ENCODE measurements around the gene PPP1R3E. TPM values are rescaled to one million over a fixed set of nuclear protein-coding genes. Genes with fewer than 3 reads are reported as not detected.

PPP1R3E gene
- total and polyA plus RNA-seq, 2 of the 13 experiments (the other 11 are each of a cell fraction or from before 2014, with no cell fraction given), result 16.5 to 26.5 TPM

DNA sequence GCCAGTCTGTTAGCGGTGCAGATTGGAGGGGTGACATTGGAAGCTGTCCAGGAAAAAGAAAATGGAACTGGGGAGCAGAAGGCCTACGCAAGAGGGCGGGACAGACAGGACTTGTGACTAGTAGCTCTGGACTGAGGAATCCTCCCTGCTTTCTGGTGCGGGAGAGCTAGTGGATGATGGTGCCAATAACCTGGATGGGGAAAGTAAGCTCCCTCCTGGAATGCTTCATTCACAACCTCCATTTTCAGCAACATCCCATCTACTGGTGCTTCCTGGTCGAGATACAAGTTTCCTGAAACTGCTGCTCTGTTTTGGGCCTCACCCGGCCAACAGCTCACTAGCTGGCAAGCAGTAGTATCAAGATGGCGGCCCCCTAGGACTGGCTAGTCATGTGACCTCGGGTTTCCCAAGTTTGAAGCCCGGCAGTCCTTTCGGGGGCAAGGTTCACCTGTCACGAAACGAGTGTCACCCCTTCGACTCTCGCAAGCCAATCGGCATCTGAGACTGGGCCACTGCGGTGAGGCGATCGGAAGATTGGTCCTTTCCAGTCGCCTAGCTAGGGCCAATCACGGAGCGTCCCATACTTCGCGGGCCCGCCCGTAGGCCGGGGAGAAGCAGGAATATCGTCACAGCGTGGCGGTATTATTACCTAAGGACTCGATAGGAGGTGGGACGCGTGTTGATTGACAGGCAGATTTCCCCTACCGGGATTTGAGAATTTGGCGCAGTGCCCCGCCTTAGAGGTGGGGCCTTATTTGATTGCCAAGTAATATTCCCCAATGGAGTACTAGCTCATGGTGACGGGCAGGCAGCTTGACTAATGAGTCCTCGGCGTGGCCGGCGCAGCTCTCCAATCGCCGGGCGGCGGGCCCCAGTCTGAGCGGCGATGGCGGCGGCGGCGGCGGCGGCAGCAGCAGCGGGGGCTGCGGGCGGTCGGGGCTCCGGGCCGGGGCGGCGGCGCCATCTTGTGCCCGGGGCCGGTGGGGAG is 18.2 kb upstream of the PPP1R3E start, which contains the start of gene PABPN1 (continued):
- TF ChIP-seq, protein P1, sequence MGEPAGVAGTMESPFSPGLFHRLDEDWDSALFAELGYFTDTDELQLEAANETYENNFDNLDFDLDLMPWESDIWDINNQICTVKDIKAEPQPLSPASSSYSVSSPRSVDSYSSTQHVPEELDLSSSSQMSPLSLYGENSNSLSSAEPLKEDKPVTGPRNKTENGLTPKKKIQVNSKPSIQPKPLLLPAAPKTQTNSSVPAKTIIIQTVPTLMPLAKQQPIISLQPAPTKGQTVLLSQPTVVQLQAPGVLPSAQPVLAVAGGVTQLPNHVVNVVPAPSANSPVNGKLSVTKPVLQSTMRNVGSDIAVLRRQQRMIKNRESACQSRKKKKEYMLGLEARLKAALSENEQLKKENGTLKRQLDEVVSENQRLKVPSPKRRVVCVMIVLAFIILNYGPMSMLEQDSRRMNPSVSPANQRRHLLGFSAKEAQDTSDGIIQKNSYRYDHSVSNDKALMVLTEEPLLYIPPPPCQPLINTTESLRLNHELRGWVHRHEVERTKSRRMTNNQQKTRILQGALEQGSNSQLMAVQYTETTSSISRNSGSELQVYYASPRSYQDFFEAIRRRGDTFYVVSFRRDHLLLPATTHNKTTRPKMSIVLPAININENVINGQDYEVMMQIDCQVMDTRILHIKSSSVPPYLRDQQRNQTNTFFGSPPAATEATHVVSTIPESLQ (CRISPR knock-in tag; conservative IDR thresholded peaks at IDR 0.05), result no peak
- TF ChIP-seq, protein P2, sequence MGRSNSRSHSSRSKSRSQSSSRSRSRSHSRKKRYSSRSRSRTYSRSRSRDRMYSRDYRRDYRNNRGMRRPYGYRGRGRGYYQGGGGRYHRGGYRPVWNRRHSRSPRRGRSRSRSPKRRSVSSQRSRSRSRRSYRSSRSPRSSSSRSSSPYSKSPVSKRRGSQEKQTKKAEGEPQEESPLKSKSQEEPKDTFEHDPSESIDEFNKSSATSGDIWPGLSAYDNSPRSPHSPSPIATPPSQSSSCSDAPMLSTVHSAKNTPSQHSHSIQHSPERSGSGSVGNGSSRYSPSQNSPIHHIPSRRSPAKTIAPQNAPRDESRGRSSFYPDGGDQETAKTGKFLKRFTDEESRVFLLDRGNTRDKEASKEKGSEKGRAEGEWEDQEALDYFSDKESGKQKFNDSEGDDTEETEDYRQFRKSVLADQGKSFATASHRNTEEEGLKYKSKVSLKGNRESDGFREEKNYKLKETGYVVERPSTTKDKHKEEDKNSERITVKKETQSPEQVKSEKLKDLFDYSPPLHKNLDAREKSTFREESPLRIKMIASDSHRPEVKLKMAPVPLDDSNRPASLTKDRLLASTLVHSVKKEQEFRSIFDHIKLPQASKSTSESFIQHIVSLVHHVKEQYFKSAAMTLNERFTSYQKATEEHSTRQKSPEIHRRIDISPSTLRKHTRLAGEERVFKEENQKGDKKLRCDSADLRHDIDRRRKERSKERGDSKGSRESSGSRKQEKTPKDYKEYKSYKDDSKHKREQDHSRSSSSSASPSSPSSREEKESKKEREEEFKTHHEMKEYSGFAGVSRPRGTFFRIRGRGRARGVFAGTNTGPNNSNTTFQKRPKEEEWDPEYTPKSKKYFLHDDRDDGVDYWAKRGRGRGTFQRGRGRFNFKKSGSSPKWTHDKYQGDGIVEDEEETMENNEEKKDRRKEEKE (IDR thresholded peaks at IDR 0.05), result no peak
- TF ChIP-seq JUND (CRISPR knock-in tag; IDR thresholded peaks at IDR 0.05), result no peak; the same call in 1 of the 2 replicates
- no peak; the same call in 1 of the 2 replicates for TF ChIP-seq U2AF2 (IDR thresholded peaks at IDR 0.05; ENCODE audit: low read depth, low read length)
- TF ChIP-seq NFATC3 (CRISPR knock-in tag; IDR thresholded peaks at IDR 0.05), result peak; percentile 88; the same call in 1 of the 2 replicates
- peak; percentile 54; the same call in 1 of the 2 replicates for TF ChIP-seq ZBTB33 (CRISPR knock-in tag; IDR thresholded peaks at IDR 0.05)
- TF ChIP-seq ZNF678 (CRISPR knock-in tag; IDR thresholded peaks at IDR 0.05), result peak; percentile 76; the same call in 1 of the 2 replicates
- TF ChIP-seq, protein P3, sequence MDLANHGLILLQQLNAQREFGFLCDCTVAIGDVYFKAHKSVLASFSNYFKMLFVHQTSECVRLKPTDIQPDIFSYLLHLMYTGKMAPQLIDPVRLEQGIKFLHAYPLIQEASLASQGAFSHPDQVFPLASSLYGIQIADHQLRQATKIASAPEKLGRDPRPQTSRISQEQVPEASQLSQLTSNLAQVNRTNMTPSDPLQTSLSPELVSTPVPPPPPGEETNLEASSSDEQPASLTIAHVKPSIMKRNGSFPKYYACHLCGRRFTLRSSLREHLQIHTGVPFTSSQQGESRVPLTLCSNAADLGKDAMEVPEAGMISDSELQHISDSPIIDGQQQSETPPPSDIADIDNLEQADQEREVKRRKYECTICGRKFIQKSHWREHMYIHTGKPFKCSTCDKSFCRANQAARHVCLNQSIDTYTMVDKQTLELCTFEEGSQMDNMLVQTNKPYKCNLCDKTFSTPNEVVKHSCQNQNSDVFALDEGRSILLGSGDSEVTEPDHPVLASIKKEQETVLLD (CRISPR knock-in tag; IDR thresholded peaks at IDR 0.05; ENCODE audit: low read depth), result peak; percentile 98
- peak; percentile 90 for TF ChIP-seq FOXK1 (CRISPR knock-in tag; IDR thresholded peaks at IDR 0.05; ENCODE audit: borderline replicate concordance, low read depth)
- TF ChIP-seq, protein P4, sequence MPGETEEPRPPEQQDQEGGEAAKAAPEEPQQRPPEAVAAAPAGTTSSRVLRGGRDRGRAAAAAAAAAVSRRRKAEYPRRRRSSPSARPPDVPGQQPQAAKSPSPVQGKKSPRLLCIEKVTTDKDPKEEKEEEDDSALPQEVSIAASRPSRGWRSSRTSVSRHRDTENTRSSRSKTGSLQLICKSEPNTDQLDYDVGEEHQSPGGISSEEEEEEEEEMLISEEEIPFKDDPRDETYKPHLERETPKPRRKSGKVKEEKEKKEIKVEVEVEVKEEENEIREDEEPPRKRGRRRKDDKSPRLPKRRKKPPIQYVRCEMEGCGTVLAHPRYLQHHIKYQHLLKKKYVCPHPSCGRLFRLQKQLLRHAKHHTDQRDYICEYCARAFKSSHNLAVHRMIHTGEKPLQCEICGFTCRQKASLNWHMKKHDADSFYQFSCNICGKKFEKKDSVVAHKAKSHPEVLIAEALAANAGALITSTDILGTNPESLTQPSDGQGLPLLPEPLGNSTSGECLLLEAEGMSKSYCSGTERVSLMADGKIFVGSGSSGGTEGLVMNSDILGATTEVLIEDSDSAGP (CRISPR knock-in tag; IDR thresholded peaks at IDR 0.05; ENCODE audit: borderline replicate concordance), result peak; percentile 94
- TF ChIP-seq WIZ (CRISPR knock-in tag; IDR thresholded peaks at IDR 0.05), result peak; percentile 99
- TF ChIP-seq, protein P5, sequence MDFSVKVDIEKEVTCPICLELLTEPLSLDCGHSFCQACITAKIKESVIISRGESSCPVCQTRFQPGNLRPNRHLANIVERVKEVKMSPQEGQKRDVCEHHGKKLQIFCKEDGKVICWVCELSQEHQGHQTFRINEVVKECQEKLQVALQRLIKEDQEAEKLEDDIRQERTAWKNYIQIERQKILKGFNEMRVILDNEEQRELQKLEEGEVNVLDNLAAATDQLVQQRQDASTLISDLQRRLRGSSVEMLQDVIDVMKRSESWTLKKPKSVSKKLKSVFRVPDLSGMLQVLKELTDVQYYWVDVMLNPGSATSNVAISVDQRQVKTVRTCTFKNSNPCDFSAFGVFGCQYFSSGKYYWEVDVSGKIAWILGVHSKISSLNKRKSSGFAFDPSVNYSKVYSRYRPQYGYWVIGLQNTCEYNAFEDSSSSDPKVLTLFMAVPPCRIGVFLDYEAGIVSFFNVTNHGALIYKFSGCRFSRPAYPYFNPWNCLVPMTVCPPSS (IDR thresholded peaks at IDR 0.05), result no peak
- TF ChIP-seq PHB2 (IDR thresholded peaks at IDR 0.05; ENCODE audit: partially characterized antibody), result no peak
- TF ChIP-seq RFXAP (CRISPR knock-in tag; IDR thresholded peaks at IDR 0.05; ENCODE audit: borderline replicate concordance), result peak; percentile 98
- TF ChIP-seq MBNL3 (CRISPR knock-in tag; conservative IDR thresholded peaks at IDR 0.05), result peak; percentile 94; the same call in 1 of the 2 replicates
- 0 out of 2 replicates have a peak, but pooled peaks have one; percentile 61 for TF ChIP-seq FOXK2 (IDR thresholded peaks at IDR 0.05)
